NCI-H510A (cell line): Measurements from ENCODE around the gene UFD1.

ENCODE experiments used
- DNase-seq: peaks from one replicate; lab custom pipeline; 2025; lab: John Stamatoyannopoulos, UW

Gene UFD1

DNA sequence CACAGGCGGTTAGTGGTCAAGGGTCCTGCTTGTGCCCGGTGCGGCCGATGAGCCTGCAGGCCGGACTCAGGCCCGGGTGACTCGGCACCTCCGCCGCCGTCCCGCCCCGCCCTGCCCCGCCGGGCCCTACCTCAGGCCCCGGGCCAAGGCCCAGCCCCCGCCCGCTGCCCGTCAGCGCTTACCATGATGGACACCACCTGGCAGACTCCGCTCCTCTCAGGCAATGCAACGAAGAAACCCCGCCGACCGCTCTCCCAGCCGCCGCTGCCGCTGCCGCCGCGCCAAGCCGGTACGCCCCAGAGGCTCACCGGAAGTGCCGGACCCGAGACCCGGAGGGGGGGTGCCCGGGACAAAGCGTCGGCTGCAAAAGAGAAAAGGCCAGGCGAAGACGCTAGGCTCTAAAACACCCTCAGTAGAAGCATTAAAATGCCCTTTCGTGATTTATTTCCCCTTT, at the start of gene UFD1:
Gene UFD1 (minus strand): TSS at position 293 of the 454 bp plus-strand sequence. CDS start 108 bp downstream, at position 185.
- peak; percentile 47 for DNase-seq

- DNase-seq, result no peak
Observed at GRCh38 chr22:19527861-19528417, 48.9 kb upstream of the UFD1 start.

DNA sequence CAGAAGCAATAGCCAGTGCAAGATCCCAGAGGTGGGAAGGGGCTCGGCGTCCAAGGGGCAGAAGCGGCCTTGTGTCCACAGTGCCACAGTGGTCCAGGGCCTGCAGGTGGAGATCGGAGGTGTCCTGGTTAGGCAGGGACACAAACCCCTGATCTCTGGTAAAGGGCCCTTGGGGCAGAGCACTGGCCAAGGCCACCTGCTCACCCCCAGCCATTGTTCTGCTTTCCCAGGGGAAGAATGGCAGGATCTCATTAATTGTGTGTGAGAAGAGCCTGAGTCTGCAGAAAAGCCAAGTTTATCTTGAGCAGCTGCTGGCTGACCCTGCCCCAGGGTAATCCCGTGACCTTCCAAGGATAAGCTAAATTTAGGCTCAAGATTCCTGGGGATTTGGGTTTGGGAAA, 48.3 kb upstream of the UFD1 start:
- DNase-seq, result no peak

- no peak for DNase-seq
Observed at GRCh38 chr22:19526702-19527111, 47.7 kb upstream of the UFD1 start.

DNA sequence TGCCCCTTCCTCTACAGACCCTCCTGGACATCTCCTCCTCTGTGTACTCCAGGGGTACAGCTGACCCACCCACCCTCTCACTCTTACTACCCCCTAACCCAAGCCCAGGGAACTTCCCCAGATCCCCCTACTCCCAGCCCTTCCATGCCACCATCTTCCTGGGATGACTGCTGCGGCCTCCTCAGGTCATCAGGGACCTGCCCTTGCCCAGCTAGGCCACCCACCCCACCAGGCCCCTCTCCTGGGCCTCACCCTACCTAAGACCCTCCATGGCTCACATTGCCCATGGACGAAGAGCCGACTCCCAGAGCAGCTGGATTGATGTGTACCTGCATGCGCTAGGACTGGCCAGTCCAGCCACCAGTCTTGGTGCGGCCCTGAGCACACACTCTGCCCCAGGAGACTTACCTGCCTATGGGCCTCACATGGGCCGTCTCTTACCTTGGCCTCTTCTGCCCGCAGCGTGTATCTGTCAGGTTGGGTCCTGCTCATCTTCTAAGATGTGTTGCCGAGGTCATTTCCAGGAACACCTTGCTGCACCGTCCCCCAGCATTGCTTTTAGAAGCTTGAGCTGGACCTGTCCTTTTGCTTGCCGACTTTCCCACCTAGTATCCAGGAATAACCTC, 47.2 kb upstream of the UFD1 start:
- DNase-seq, result no peak

GRCh38 chr22:19525666-19526065, 46.7 kb upstream of the UFD1 start:
- no peak for DNase-seq

- no peak for DNase-seq
Observed at GRCh38 chr22:19525116-19525660, 46.2 kb upstream of the UFD1 start.

DNA sequence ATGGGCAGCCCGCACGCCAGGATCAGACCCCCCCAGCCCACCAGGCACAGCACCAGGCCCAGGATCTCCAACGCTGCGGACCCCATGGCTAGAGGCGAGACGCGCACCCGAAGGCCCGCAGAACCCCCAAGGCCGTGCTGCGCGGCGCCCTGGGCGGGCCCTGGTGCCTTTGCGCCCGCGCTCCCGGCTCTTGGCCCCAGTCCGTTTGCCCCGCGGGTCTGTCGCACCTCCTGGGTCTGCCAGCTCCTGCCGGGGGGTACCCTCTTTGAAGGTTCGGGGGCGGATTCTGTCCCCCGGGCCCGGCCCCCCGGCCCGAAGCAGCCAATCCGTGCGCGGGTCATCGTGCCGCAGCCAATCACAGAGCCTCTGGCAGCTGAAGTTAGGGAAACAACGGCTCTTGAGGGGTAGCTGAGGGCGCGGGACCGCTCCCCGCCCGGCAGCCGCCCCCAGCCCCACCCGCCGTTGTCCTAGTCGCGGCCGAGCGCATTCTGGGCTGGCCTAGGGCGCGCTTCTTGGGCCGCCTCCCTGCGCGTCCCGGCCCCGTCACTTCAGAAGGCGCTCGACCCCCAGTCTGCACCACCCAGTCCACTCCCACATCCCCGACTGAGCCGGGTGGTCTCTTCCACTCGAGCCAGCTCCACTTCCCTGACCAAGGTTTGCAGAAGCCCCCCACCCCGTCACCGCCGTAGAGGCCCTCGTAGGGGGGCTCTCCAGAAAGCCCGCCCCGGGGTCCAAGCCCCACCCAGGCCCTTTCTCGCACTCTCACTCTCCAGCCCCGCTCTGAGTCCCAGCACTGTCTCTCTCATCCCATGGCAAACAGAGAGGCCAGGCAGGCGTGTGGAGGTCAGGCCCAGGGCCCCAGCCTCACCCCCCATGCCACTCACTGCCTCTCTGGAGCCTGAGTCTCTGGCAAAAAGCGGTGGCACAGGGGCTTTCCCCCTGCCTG, 45.5 kb upstream of the UFD1 start, which contains the start of gene CLDN5:
Gene CLDN5 (minus strand): TSS at position 241 of the 946 bp plus-strand sequence. CDS start 155 bp downstream, at position 86.
- no peak for DNase-seq

GRCh38 chr22:19523240-19524169, 44.5 kb upstream of the UFD1 start:
- no peak for DNase-seq

GRCh38 chr22:19522881-19523239, 43.9 kb upstream of the UFD1 start:
- DNase-seq, result no peak

- DNase-seq, result no peak
Observed at GRCh38 chr22:19522190-19522880, 43.3 kb upstream of the UFD1 start.

GRCh38 chr22:19520566-19521305, 41.7 kb upstream of the UFD1 start:
- no peak for DNase-seq

DNA sequence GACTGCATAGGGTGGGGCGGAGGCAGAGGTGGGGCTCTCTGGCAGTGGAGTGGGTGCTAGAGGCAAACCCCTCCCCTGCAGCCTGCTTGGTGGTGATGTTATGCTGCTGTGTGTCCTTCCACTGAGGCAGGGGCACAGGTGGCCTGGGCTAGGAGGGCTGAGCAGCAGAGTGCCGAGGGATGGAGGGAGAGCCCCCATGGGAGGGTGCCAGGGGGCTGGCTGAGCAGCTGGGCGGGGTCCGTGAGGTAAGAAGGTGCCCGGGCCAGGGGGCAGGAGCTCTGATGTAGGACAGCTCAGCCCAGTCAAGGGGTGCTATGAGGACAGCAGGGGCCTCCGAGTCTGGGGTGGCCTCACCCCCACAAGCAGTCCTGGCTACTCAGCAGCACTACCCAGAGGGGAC, 41.0 kb upstream of the UFD1 start:
- no peak for DNase-seq

DNA sequence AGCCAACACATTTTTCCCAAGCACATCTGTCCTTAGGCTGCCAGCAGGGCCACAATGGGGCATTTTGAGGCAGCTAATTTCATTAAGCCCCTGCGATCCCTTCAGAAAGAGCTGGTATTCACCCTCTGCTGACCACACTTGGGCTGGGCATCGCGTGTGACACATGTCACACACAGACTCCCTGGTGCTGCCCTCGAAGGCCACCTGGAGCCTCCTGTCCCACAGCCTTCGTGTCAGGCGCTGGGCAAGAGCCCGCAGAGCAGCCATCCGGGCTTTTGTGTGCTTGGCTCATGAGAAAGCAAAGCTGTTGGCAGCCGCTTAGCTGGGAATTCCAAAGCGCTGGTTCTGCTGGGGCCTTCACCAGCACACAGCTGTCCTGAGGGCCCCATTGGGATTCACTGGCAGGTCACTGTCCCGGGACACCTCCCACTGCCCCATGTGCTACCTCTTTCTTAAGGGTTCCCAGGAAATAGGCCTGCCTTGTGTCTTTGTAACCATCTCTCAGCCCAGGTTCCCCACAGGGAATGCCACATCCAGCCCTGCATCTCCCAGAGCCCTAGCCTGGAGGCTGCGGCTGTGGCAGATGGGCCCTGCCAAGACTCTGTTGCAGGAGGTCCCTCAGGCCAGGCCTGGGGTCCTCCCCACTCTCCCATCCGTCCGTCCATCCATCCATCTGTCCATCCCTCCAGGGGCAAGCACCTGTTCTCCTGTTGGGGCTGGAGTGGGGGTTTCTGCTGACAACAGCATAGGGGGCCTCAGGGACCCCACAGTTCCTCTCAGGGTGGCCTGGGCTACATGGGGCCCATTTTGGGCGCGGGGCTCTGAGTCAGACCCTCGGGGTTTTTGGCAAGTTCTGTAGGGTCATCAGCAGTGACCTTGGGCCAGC, 40.3 kb upstream of the UFD1 start:
- no peak for DNase-seq

GRCh38 chr22:19518635-19519034, 39.6 kb upstream of the UFD1 start:
- no peak for DNase-seq

- no peak for DNase-seq
Observed at GRCh38 chr22:19517919-19518611, 39.1 kb upstream of the UFD1 start.

- no peak for DNase-seq
Observed at GRCh38 chr22:19517171-19517500, 38.1 kb upstream of the UFD1 start.

DNA sequence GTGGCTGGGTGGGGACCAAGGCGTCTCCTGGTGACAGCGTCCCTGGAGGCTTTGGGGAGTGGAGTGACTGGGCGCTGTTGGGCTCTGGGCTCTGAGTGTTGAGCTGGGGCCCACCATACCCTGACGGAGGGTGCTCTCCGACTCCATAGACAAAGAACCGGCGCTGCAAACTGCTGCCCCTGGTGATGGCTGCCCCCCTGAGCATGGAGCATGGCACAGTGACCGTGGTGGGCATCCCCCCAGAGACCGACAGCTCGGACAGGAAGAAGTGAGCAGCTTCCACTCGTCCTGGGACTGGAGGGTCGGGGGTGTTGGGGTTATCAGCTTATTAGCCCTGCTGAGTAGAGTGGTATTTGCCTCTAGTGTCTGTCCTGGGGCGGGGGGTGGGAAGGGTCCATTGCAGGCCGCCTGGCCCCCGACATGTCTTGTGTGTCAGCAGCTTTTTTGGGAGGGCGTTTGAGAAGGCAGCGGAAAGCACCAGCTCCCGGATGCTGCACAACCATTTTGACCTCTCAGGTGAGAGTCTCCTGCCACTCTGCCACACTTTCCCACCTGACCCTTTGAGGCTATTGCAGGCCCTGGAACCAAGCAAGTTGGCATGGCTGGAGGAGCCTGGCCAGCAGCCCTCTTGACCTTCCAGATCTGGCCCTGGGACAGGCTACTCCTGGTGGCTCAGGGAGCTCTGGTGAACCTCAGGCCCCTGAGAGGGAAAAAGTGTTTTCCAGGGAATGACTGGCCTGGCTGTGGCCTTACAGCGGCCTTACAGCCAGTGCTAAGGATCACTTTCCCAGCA, 37.6 kb upstream of the UFD1 start:
- no peak for DNase-seq
